Neural cell (in vitro differentiated cells): ENCODE data around the gene MMP24OS. TPM values are rescaled to one million over a fixed set of nuclear protein-coding genes. Genes with fewer than 3 reads are reported as not detected.

Experiments used
- H2AFZ ChIP-seq: fragments of 200-600, 300-800 bp; sonication (generic), shearing (Covaris generic); 2 replicates; pipeline ENCODE4 v1.6.0; 2014; ENCODE audit warnings: low read depth, mild to moderate bottlenecking, antibody characterized with exemption, low read length, moderate library complexity
- H3F3A ChIP-seq: fragments of 200-600 bp; shearing (Covaris generic); 2 replicates; pipeline ENCODE4 v1.6.1; 2016; ENCODE audit warnings: mild to moderate bottlenecking, moderate library complexity, mixed read lengths, antibody characterized with exemption, low read length; ENCODE audit not compliant: insufficient read depth, poor library complexity, severe bottlenecking
- H3K27ac ChIP-seq: fragments of 200-600, 300-800 bp; sonication (generic), shearing (Covaris generic); 2 replicates; pipeline ENCODE4 v1.5.1; 2014; ENCODE audit warnings: mild to moderate bottlenecking, low read length, moderate library complexity
- H3K27me3 ChIP-seq: fragments of 300-800, 200-600 bp; sonication (generic), shearing (Covaris generic); 2 replicates; pipeline ENCODE4 v1.6.0; 2014; ENCODE audit warnings: mild to moderate bottlenecking, low read depth, low read length, moderate library complexity; ENCODE audit not compliant: insufficient read depth
- H3K36me3 ChIP-seq: fragments of 300-800, 200-600 bp; sonication (generic), shearing (Covaris generic); 2 replicates; pipeline ENCODE4 v1.5.1; 2014; ENCODE audit warnings: mild to moderate bottlenecking, antibody characterized with exemption, low read length, moderate library complexity; ENCODE audit not compliant: insufficient read depth
- H3K4me2 ChIP-seq: fragments of 300-800, 200-600 bp; sonication (generic), shearing (Covaris generic); 2 replicates; pipeline ENCODE4 v1.6.0; 2014; ENCODE audit warnings: mild to moderate bottlenecking, low read length
- H3K4me3 ChIP-seq: fragments of 300-800, 200-600 bp; sonication (generic), shearing (Covaris generic); 2 replicates; pipeline ENCODE4 v1.5.1; 2014; ENCODE audit warnings: mild to moderate bottlenecking, low read length, moderate library complexity
- H3K79me2 ChIP-seq: fragments of 200-600 bp; shearing (Covaris generic); replicated peaks from 2 replicates; pipeline ENCODE4 v1.6.0; 2014; ENCODE audit warnings: mild to moderate bottlenecking, low read length, moderate library complexity; ENCODE audit not compliant: insufficient read depth
- H3K9ac ChIP-seq: fragments of 300-800, 200-600 bp; sonication (generic), shearing (Covaris generic); 2 replicates; pipeline ENCODE4 v1.6.1; 2016; ENCODE audit warnings: mild to moderate bottlenecking, low read length, mixed read lengths
- H3K9me2 ChIP-seq: fragments of 200-600 bp; shearing (Covaris generic); 2 replicates; pipeline ENCODE4 v1.6.1; 2016; ENCODE audit warnings: mild to moderate bottlenecking, low read length, mixed read lengths; ENCODE audit not compliant: insufficient read depth
- H3K9me3 ChIP-seq: fragments of 200-600, 300-800 bp; sonication (generic), shearing (Covaris generic); 2 replicates; pipeline ENCODE4 v1.6.1; 2016; ENCODE audit warnings: mild to moderate bottlenecking, mixed run types, low read length, moderate library complexity, mixed read lengths
- H4K20me1 ChIP-seq: fragments of 200-600 bp; shearing (Covaris generic); 2 replicates; pipeline ENCODE4 v1.6.1; 2016; ENCODE audit warnings: mild to moderate bottlenecking, mixed run types; ENCODE audit not compliant: insufficient read depth
- CTCF ChIP-seq: fragments of 450-650 bp; IDR thresholded peaks from 2 replicates; pipeline ENCODE4 v1.5.1; 2014; ENCODE audit warnings: antibody characterized with exemption, mild to moderate bottlenecking, moderate library complexity; ENCODE audit not compliant: poor library complexity, severe bottlenecking
- EP300 ChIP-seq: fragments of 450-650 bp; conservative IDR thresholded peaks from 2 replicates; pipeline ENCODE4 v1.6.1; 2014; ENCODE audit warnings: antibody characterized with exemption, mild to moderate bottlenecking, moderate library complexity; ENCODE audit not compliant: poor library complexity, severe bottlenecking
- EZH2 ChIP-seq: fragments of 200-600, 300-800 bp; shearing (Covaris generic), sonication (generic); IDR thresholded peaks from 2 replicates; pipeline ENCODE4 v1.6.1; 2014; ENCODE audit warnings: antibody characterized with exemption, low read length, borderline replicate concordance, mild to moderate bottlenecking; ENCODE audit not compliant: insufficient read depth, poor library complexity, severe bottlenecking
- POLR2AphosphoS5 ChIP-seq: IDR thresholded peaks from 2 replicates; pipeline ENCODE4 v1.6.1; 2012
- RAD21 ChIP-seq: fragments of 450-650 bp; conservative IDR thresholded peaks from 2 replicates; pipeline ENCODE4 v1.6.1; 2014; ENCODE audit warnings: antibody characterized with exemption, mild to moderate bottlenecking, moderate library complexity
- REST ChIP-seq: IDR thresholded peaks from 2 replicates; pipeline ENCODE4 v1.6.1; 2012; ENCODE audit warnings: borderline replicate concordance
- SMC3 ChIP-seq: fragments of 450-650 bp; conservative IDR thresholded peaks from 2 replicates; pipeline ENCODE4 v1.6.1; 2014; ENCODE audit warnings: antibody characterized with exemption, mild to moderate bottlenecking, moderate library complexity; ENCODE audit not compliant: poor library complexity
- TAF1 ChIP-seq: IDR thresholded peaks from 2 replicates; pipeline ENCODE4 v1.6.1; 2012; ENCODE audit warnings: low read depth
- polyA plus RNA-seq: library from polyadenylated mRNA; depleted of rRNA; stranded (reverse); fragments of >200 nt; gene quantifications from 2 replicates; pipeline ENCODE4 v1.2.3, GENCODE V29; 2014

Gene MMP24OS
- polyA plus RNA-seq, 1 donor from 2014 or later = 7.7 TPM

GRCh38 chr20:35311822-35312221 is 33.9 kb upstream of the MMP24OS start:
- Histone ChIP-seq H4K20me1 (no peaks in the 10 kb centered on the region), H3F3A (no peaks in the 10 kb centered on the region), H3K4me3 (no peak overlapping the region), H2AFZ (no peak overlapping the region), H3K9me3 (no peaks in the 10 kb centered on the region), H3K27me3 (no peaks in the 10 kb centered on the region), H3K9me2 (no peaks in the 10 kb centered on the region), H3K36me3 (no peaks in the 10 kb centered on the region), H3K4me2 (no peak overlapping the region), H3K9ac (no peak overlapping the region), H3K27ac (no peak overlapping the region), H3K79me2 (no peaks in the 10 kb centered on the region)
- TF ChIP-seq RAD21 (no peak), EP300 (no peak), TAF1 (no peak), CTCF (no peak), REST (no peak), POLR2AphosphoS5 (no peak), SMC3 (no peak), EZH2 (no peak)

GRCh38 chr20:35311409-35311808 is 33.5 kb upstream of the MMP24OS start:
- H3F3A ChIP-seq = no peaks in the 10 kb centered on the region
- TF ChIP-seq RAD21 = no peak
- no peak for TF ChIP-seq EZH2
- TF ChIP-seq TAF1 = no peak
- no peak for TF ChIP-seq REST
- no peak for TF ChIP-seq EP300
- TF ChIP-seq SMC3 = no peak
- no peaks in the 10 kb centered on the region for H3K36me3 ChIP-seq
- no peaks in the 10 kb centered on the region for H3K27me3 ChIP-seq
- no peaks in the 10 kb centered on the region for H4K20me1 ChIP-seq
- no peaks in the 10 kb centered on the region for H3K9me3 ChIP-seq
- H3K9ac ChIP-seq = no peak overlapping the region
- no peak overlapping the region for H3K27ac ChIP-seq
- H3K4me3 ChIP-seq = no peak overlapping the region
- no peak overlapping the region for H2AFZ ChIP-seq
- H3K4me2 ChIP-seq = no peak overlapping the region
- H3K79me2 ChIP-seq = no peaks in the 10 kb centered on the region
- no peaks in the 10 kb centered on the region for H3K9me2 ChIP-seq
